Stimulated activated memory B cell treated with anti-CD40 and anti-IgM and Interleukin-4, amounts not matched to agents 10 μg/mL and 1 μg/mL and 100 μg/mL, for 72 hours (primary cell): ENCODE data around the gene ID2.

Source experiments
- ATAC-seq: fragments of 150-1000 bp; cut with Tn5 transposase; 2 replicates; pipeline ENCODE4 v1.10.0; 2021
- H3K27ac Mint-ChIP-seq: one replicate; pipeline ENCODE4 v1.8.0; 2022; ENCODE audit warnings: mild to moderate bottlenecking, mixed read lengths
- H3K27me3 Mint-ChIP-seq: one replicate; pipeline ENCODE4 v1.8.0; 2022; ENCODE audit warnings: mixed read lengths
- H3K36me3 Mint-ChIP-seq: one replicate; pipeline ENCODE4 v1.8.0; 2022; ENCODE audit warnings: mixed read lengths
- H3K4me1 Mint-ChIP-seq: one replicate; pipeline ENCODE4 v1.8.0; 2022; ENCODE audit warnings: mixed read lengths
- H3K4me3 Mint-ChIP-seq: one replicate; pipeline ENCODE4 v1.8.0; 2022; ENCODE audit warnings: mild to moderate bottlenecking, moderate library complexity, mixed read lengths
- H3K9me3 Mint-ChIP-seq: one replicate; pipeline ENCODE4 v1.8.0; 2022; ENCODE audit warnings: mixed read lengths

ID2 gene, protein sequence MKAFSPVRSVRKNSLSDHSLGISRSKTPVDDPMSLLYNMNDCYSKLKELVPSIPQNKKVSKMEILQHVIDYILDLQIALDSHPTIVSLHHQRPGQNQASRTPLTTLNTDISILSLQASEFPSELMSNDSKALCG

GRCh38 chr2:8681786-8682692 lies at the start of gene ID2:
TSS of gene ID2 (plus strand) at chr2:8682056. CDS start at chr2:8682166, 110 bp downstream.
- Mint-ChIP-seq H3K36me3 (peaks cover 24% of the 10 kb centered on the region), H3K4me1 (peaks cover 63% of the 10 kb centered on the region), H3K9me3 (peaks cover 2% of the 10 kb centered on the region), H3K27ac (peak within 1 kb of the TSS; percentile 90), H3K27me3 (peaks cover 69% of the 10 kb centered on the region), H3K4me3 (peak within 1 kb of the TSS; percentile 97)
- peak; percentile 84 for ATAC-seq

- Mint-ChIP-seq H3K27me3 (peaks cover 22% of the 10 kb centered on the region), H3K36me3 (no peaks in the 10 kb centered on the region), H3K27ac (no peak overlapping the region), H3K9me3 (no peaks in the 10 kb centered on the region), H3K4me3 (no peak overlapping the region), H3K4me1 (peaks cover 19% of the 10 kb centered on the region)
- no peak for ATAC-seq
Measured at GRCh38 chr2:8632755-8633154, 49.1 kb upstream of the ID2 start.

DNA sequence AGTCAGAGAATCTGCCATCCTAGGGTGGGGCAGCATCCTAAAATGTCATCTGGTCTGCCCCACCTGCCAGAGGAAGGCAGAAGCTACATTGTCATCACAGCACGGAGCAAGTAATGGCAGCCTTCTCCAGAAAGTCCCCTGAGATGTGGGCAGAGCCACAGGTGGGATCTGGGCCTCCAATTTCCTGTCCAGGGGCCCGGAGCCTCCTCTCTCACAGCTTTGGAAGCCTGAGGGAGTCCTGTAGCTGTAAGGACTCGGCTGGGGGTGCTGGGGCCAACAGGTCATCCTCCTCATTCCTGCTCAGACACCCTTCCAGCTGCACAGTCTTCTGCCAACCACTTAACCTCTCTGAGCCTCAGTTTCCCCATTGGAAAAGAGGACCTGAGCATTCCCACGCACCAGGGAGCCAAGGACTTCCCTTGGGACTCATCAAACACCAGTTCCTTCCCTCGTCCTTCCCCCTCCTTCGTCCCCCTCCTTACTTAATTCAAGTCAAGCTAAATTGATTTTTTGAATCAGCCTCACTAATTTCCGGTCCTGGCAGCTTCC lies 48.6 kb upstream of the ID2 start:
- H3K36me3 Mint-ChIP-seq, result no peaks in the 10 kb centered on the region
- no peaks in the 10 kb centered on the region for H3K9me3 Mint-ChIP-seq
- no peak overlapping the region for H3K27ac Mint-ChIP-seq
- H3K4me1 Mint-ChIP-seq, result peaks cover 17% of the 10 kb centered on the region
- ATAC-seq, result no peak
- no peak overlapping the region for H3K4me3 Mint-ChIP-seq
- peaks cover 27% of the 10 kb centered on the region for H3K27me3 Mint-ChIP-seq

GRCh38 chr2:8633735-8634313 lies 48.0 kb upstream of the ID2 start:
- no peaks in the 10 kb centered on the region for H3K9me3 Mint-ChIP-seq

GRCh38 chr2:8634466-8635172 lies 47.2 kb upstream of the ID2 start:
- Mint-ChIP-seq H3K27me3 (peaks cover 32% of the 10 kb centered on the region), H3K36me3 (no peaks in the 10 kb centered on the region), H3K27ac (peak overlapping the region; percentile 1), H3K4me1 (peaks cover 6% of the 10 kb centered on the region), H3K9me3 (no peaks in the 10 kb centered on the region), H3K4me3 (no peak overlapping the region)
- ATAC-seq, result no peak

More at GRCh38 chr2:8633735-8634313, 48.0 kb upstream of the ID2 start:
- H3K4me3 Mint-ChIP-seq, result no peak overlapping the region
- peaks cover 12% of the 10 kb centered on the region for H3K4me1 Mint-ChIP-seq
- no peaks in the 10 kb centered on the region for H3K36me3 Mint-ChIP-seq
- no peak for ATAC-seq
- peaks cover 32% of the 10 kb centered on the region for H3K27me3 Mint-ChIP-seq
- peak overlapping the region; percentile 1 for H3K27ac Mint-ChIP-seq

GRCh38 chr2:8636041-8636491 lies 45.8 kb upstream of the ID2 start:
- no peaks in the 10 kb centered on the region for H3K36me3 Mint-ChIP-seq
- no peak overlapping the region for H3K4me3 Mint-ChIP-seq
- ATAC-seq, result no peak
- peaks cover 32% of the 10 kb centered on the region for H3K27me3 Mint-ChIP-seq
- H3K9me3 Mint-ChIP-seq, result no peaks in the 10 kb centered on the region
- peaks cover 6% of the 10 kb centered on the region for H3K4me1 Mint-ChIP-seq
- no peak overlapping the region for H3K27ac Mint-ChIP-seq

DNA sequence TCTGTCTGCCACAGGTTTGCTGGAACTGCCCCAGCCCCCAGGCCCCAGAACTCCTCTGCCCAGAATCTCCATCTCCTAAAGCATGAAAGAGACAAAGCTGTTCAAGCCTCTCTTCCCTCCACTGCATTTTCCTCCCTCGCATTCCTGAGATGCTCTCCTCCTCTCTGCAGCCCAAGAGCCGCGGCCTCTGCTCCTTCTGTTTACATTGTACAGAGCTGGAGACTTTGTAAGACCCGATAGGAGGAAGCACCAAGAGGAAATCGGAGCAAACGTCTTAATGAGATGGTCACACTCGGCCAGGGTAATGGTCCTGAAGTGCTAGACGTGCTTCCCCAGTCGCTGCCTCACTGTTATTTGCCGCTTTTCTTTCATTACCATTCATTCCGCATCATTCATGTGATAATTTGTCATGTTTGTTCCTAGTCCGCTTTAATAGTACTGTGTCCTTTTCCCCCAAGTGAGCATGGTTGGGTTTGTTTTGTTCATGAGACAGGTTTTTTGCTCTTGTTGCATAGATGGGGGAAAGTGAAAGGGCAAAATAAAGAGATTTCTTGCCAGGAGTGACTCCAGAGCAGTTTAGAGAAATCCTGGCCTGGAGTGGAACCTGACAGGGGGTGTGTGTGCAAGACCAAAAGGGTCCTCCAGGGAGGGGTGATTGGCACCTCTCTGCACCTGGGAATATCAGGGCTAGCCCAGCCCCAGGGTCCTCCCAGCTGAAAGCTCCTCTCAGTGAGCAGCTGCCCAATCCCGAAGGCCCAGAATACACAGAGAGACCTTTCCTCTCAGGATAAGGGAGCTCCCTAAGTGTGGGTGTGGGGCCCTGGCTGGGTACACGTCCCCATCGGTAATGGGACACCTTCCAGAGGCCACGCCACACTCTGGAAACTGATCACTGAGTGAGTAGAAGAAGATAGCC lies 44.9 kb upstream of the ID2 start:
- no peaks in the 10 kb centered on the region for H3K9me3 Mint-ChIP-seq
- H3K27me3 Mint-ChIP-seq, result peaks cover 32% of the 10 kb centered on the region
- H3K4me3 Mint-ChIP-seq, result no peak overlapping the region
- no peak overlapping the region for H3K27ac Mint-ChIP-seq
- ATAC-seq, result no peak
- H3K36me3 Mint-ChIP-seq, result no peaks in the 10 kb centered on the region
- no peaks in the 10 kb centered on the region for H3K4me1 Mint-ChIP-seq

DNA sequence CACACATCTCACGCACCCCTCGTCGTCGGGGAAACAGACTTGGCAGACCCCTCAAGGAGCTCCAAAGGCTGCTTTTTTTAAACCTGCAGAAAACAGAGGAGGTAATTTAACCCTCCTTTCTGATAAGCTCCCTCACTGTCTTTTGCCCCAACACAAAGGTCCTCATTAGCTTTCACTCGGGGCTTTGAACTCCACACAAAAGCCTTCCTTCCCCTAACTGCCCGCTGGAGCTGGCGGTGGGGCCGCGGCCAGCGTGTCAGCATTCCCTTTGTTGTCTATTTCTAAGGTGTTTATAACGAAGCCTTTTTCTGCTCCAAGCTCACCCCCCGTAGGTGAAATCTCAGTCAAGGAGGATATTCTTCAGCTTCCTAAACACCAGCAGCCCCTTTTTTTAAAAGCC lies 43.5 kb upstream of the ID2 start:
- Mint-ChIP-seq H3K36me3 (no peaks in the 10 kb centered on the region), H3K4me1 (no peaks in the 10 kb centered on the region), H3K27me3 (peaks cover 32% of the 10 kb centered on the region), H3K4me3 (no peak overlapping the region), H3K9me3 (no peaks in the 10 kb centered on the region), H3K27ac (no peak overlapping the region)
- no peak for ATAC-seq

DNA sequence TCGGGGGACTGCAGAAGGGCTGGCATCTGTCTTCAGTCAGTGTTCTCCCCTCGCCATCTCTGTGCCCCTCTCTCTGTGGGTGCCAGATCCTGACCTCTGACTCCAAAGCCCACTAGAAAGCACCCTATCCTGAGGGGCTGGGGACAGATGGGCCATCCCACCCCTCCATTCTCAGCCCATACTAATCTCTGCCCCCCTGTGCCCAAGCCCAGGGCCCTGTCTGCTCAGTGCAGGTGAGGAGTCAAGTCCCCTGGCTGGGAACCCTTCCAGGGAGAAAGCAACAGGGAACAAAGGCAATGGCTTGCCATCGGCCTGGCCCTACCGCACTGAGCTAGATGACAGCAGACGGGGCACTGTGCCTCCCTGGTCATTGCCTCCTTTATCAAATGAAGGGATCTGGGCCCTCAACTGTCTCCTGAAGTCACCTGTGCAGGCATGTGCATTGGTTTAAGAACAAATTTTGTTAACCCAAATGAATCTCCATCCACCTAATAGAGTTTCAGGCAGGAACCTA lies 42.7 kb upstream of the ID2 start:
- H3K36me3 Mint-ChIP-seq, result no peaks in the 10 kb centered on the region
- H3K9me3 Mint-ChIP-seq, result no peaks in the 10 kb centered on the region
- H3K4me1 Mint-ChIP-seq, result no peaks in the 10 kb centered on the region
- ATAC-seq, result peak; percentile 28
- peaks cover 26% of the 10 kb centered on the region for H3K27me3 Mint-ChIP-seq
- no peak overlapping the region for H3K4me3 Mint-ChIP-seq
- no peak overlapping the region for H3K27ac Mint-ChIP-seq

- no peaks in the 10 kb centered on the region for H3K4me1 Mint-ChIP-seq
- no peak overlapping the region for H3K27ac Mint-ChIP-seq
- no peaks in the 10 kb centered on the region for H3K36me3 Mint-ChIP-seq
- ATAC-seq, result no peak
- H3K4me3 Mint-ChIP-seq, result no peak overlapping the region
- peaks cover 19% of the 10 kb centered on the region for H3K27me3 Mint-ChIP-seq
- H3K9me3 Mint-ChIP-seq, result no peaks in the 10 kb centered on the region
Measured at GRCh38 chr2:8640498-8640897, 41.4 kb upstream of the ID2 start.

DNA sequence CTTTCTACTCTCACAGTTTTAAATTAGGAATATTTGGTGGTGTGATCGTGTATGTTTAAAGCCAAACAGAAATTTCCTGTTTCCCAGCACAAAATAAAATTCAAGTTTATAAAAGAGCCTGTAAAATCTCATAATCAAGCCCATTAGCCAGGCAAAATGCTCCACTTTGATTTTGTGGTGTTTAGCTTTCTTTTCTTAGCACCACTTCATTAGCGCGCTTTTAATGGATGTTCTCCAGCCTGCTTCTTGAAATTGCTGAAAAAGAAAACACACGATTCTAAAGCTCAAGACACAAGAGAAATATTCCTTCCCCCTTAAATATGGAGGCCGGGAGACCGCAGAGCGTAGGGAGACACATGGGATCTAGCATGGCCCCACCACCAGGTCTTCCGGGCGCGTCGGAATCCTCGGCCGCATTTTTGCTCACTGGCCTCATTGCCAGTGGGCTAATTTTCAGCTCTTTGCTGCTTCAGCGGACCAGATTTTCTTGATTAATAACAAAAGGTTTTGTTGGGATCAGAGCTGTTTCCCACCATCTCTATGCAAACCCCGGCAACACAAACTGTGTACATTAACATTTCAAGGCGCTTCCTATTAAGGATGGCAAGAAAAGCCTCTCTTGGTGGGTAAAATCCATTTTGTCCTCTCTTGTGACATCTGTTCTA lies 40.4 kb upstream of the ID2 start:
- Mint-ChIP-seq H3K4me3 (no peak overlapping the region), H3K27ac (no peak overlapping the region), H3K36me3 (no peaks in the 10 kb centered on the region), H3K9me3 (peaks cover 3% of the 10 kb centered on the region), H3K27me3 (peaks cover 19% of the 10 kb centered on the region), H3K4me1 (no peaks in the 10 kb centered on the region)
- no peak for ATAC-seq

DNA sequence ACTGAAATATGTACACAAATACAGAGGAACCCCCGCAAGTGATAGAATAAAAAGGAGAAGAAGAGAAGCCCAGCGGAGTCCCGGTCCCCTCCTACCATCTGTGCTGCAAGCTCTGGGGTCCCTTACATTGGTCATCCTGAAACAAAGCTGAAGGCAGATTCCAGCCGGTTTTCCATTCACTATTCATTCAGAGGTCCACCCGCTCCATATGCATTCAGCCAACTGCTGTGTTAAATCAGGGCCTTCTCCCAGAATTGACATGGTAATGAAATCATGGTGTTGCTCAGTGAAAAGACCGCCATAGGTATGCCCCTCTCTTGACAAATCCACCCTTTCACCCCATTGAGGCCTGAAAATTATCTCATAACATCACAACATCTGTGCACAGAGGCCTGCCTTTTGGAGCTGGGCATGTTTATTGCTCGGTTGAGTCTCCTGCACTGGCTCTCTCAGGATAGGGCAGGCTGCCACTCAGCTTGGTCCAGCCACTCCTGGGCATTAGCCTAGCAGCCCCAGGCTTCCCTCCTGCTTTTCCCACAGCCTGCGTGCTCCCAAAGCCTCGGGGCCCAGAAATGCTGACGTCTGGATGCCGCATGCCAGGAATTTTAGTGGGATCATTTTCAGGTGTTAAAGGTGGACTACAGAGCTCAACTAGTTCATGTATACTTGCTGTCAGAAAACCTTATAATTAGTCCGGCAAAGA lies 39.3 kb upstream of the ID2 start:
- Mint-ChIP-seq H3K9me3 (peaks cover 3% of the 10 kb centered on the region), H3K27me3 (peaks cover 12% of the 10 kb centered on the region), H3K4me1 (no peaks in the 10 kb centered on the region), H3K4me3 (no peak overlapping the region), H3K27ac (no peak overlapping the region), H3K36me3 (no peaks in the 10 kb centered on the region)
- ATAC-seq, result no peak
